ENCODE measurements around the gene ZNF680. TPM values are rescaled to one million over a fixed set of nuclear protein-coding genes. Genes with fewer than 3 reads are reported as not detected.
"Not testable (repeated sequence)": the region's sequence is repeated elsewhere in the genome, so short reads cannot be mapped to it uniquely, and the experiment has no call there.

ZNF680 gene
- total RNA-seq, 1 donor from 2014 or later = 10.3 TPM

DNA sequence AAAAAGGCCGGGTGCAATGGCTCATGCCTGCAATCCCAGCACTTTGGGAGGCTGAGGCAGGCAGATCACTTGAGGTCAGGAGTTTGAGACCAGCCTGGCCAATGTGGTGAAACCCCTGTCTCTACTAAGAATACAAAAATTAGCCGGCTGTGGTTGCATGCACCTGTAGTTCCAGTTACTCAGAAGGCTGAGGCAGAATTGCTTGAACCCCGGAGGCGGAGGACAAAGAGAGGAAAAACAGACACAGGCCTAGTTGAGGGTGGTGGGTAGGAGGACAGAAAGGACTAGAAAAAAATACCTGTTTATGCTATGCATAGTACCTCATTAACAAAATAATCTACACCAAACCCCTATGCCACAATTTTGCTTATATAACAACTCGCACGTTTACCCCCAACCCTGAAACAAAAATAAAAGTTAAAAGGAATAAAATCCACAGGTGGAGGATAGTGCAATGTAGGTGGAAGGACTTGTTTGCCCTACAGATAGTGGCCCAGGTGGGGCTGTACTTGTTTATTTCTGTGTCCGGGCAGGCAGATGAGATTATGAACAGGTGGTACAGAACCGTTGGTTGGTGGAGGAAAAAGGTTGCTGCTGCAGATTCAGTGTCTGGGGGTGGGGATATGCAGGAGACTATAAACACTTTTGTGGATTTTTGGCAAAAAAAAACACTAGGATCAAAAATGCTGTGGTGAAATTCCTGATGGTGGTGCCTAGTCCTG, 5.1 kb downstream of the ZNF680 start:
- DNase-seq (ENCODE audit: low spot score) = no peak

DNA sequence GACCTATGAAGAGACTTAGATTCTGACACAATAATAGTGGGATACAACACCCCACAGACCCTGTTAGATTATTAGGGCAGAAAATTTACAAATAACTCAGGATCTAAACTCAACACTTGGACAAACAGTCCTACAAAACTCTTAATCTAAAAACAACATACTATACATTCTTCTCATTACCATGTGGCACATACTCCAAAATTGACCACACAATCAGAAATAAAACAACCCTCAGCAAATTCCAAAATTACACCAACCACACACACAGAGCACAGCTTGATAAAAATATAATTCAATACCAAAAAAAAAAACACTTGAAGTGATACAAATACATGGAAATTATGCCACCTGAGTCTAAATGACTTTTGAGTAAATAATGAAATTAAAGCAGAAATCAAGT, 7.8 kb downstream of the ZNF680 start:
- DNase-seq (ENCODE audit: low spot score) = no peak

GRCh38 chr7:64554188-64554587, 8.7 kb downstream of the ZNF680 start:
- not testable (repeated sequence) for DNase-seq (ENCODE audit: low spot score)

- no peak for DNase-seq (ENCODE audit: low spot score)
Measured at GRCh38 chr7:64551375-64552142, 11.3 kb downstream of the ZNF680 start.

DNA sequence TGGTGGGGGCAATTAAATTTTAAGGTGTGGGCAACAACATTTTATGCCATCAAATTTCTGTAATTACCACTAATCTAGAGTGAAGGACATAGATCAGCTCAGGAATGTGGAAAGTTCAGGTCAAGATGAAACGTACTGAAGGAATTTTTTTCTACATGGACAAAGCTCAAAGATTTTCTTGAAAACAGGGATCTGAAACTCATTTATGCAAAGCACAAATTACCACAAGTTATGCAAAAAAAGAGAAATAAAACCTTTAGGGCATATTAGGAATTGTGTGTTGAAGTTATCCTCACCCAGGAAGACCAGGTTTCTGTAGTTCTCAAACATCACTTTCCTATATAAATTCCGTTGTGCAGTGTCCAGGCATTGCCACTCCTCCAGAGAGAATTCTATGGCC, 18.9 kb downstream of the ZNF680 start:
- DNase-seq (ENCODE audit: low spot score) = no peak

- DNase-seq (ENCODE audit: low spot score) = no peak
Measured at GRCh38 chr7:64541438-64542359, 21.2 kb downstream of the ZNF680 start.

DNA sequence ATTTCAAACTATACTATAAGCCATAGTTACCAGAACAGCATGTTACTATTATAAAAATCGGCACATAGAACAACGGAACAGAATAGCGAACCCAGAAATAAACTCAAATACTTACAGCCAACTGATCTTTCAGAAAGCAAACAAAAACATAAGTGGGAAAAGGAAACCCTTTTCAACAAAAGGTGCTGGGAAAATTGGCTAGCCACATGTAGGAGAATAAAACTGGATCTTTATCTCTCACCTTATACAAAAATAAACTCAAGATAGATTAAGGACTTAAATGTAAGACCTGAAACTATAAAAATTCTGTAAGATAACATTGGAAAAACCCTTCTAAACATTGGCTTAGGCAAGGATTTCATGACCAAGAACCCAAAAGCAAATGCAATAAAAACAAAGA, 29.1 kb downstream of the ZNF680 start:
- no peak for DNase-seq (ENCODE audit: low spot score)

- no peak for DNase-seq (ENCODE audit: low spot score)
Measured at GRCh38 chr7:64528770-64529169, 34.1 kb downstream of the ZNF680 start.

GRCh38 chr7:64521409-64521984, 41.4 kb downstream of the ZNF680 start:
- DNase-seq (ENCODE audit: low spot score) = no peak

DNA sequence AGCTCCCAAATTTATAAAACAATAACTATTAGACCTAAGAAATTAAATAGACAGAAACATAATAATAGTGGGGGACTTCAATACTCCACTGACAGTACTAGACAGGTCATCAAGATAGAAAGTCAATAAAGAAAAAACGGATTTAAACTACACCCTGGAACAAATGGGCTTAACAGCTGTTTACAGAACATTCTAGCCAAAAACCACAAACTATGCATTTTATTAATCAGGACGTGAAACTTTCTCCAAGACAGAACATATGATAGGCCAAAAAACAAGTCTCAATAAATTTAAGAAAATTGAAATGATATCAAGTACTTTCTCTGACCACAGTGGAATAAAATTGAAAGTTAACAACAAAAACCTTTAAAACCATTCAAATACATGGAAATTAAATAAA, 46.4 kb downstream of the ZNF680 start:
- no peak for DNase-seq (ENCODE audit: low spot score)

- DNase-seq (ENCODE audit: low spot score) = no peak
Measured at GRCh38 chr7:64515781-64516180, 47.1 kb downstream of the ZNF680 start.

GRCh38 chr7:64515330-64515729, 47.5 kb downstream of the ZNF680 start:
- no peak for DNase-seq (ENCODE audit: low spot score)

DNA sequence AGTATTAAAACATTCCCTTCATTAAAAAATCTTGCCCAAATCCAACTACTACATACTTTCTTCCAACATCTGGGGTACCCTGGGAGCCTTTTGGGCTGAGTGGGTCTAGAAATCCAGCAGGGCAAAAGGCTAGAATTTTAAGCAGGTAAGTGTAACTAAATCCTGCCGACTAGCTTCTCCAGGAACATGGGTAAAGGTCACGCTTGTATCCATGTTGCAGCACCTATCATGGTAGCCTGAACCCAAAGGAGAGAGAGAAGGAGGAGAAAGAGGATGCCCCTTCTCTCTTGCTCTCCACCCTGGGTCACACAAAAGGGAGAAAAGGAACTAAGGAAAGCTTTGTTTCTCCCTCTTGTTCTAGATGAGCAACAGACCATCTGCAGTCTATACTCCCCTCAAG, 53.3 kb downstream of the ZNF680 start:
- DNase-seq (ENCODE audit: low spot score) = no peak

DNA sequence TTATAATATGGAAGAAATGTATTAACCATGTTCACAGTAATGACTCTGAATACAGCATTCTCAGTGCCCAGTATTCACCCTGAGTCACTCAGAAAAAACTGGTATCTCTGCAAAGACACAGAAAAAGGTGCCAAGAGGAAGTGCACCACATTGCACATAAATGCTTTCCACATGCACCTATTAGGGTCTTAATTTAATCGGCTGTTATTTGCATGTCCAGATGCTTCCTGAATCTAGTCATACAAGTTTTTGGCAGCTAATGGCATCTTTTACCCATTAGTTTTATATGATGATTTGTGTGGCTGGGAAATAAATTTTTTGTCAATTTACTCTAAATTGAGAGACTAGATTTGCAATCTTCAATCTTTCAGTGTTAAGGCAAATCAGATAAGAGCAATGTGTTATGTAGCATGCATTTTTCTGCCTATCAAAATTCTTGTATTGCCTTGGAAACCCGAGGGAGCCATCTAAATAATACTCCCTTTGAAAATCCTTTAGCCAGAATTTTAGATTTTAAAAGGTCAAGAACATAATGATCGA, 58.2 kb downstream of the ZNF680 start:
- no peak for DNase-seq (ENCODE audit: low spot score)

DNA sequence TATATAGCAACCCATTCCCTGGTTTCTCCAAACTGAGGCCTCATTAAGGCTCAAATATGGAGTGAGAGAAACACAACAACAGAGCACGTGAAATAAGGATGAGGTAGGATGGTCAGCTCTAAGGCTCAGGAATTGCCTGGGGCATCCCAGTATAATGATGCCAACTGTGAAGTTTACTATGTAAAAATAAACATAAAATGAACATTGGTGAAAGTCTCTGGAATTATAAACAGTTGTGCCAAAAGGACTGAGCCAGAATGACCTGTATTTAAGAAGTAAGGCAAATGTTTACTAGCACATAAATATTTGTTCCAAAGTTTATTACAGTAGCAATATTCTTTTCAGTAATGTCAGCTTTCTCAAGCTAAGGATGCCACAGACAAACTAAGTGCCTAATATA, 64.6 kb downstream of the ZNF680 start:
- no peak for DNase-seq (ENCODE audit: low spot score)

DNA sequence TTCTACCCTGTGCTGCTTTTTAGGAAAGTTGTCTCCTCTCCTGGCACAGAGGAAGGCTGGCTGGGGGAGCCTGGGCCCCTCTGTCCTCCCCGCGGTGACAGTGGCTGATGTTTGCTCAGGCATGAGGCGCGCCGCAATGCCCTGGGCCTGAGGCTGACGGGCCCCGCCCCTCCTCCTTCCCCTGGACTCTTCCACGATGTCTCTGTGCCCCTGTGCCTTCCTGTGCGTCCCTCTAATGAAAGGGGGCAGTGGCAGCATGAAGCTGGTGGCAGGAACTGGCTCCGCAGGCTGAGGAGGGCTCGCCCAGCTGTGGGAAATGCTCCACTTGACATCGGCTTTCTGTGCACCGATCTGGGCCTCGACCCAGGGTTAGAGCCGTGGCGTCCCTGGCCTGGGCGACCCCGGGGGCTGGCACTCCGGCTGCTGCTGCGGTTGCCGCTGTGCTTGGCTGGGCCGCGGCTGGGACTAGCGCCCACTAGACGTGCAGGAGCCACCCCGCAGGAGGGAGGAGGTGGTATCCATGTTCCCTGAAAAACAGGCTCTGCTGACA, 67.9 kb downstream of the ZNF680 start:
- DNase-seq (ENCODE audit: low spot score) = no peak

DNA sequence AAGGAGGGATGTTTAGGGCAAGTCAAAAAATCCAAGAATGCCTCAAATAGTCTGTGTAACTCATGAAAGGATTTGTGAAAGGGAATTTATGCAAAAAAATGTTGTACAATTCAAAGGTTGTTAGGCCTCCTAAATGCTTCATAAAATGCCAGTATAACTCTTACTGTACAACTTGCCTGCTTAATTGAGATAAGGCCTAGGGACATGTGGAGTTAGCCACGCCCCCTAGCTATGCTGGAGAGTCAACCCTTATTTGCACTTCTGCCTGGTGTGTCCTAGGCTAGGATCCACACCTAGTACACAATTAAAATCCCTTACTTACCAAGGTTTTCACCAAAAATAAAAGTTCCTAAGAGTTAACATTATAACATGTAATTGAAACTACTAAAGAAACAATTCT, 77.2 kb downstream of the ZNF680 start:
- no peak for DNase-seq (ENCODE audit: low spot score)
